ENCODE measurements around the gene WDFY4. TPM values are rescaled to one million over a fixed set of nuclear protein-coding genes. Genes with fewer than 3 reads are reported as not detected.

WDFY4 gene
- total and polyA plus RNA-seq, 4 donors = 4.6 to 26.9 (median 13.5) TPM

GRCh38 chr10:48896756-48897440 lies 212.2 kb downstream of the WDFY4 start:
- Histone ChIP-seq H3K27ac (ENCODE audit: low read depth in 1 of 2, low read length in 1 of 2) (peak overlapping the region in 1 of 2 donors; percentile 13), H3K36me3 (ENCODE audit: control insufficient read depth in 4 of 4, insufficient read depth in 4 of 4, low read length in 4 of 4) (no peaks in the 10 kb centered on the region), H3K27me3 (ENCODE audit: control insufficient read depth in 3 of 3, insufficient read depth in 3 of 3, low read length in 2 of 3) (no peaks in the 10 kb centered on the region), H3K4me1 (ENCODE audit: control insufficient read depth in 5 of 5, insufficient read depth in 5 of 5, low read length in 5 of 5) (peaks cover 0 to 28% (median 7%) of the 10 kb centered on the region in 5 donors), H3K9ac (ENCODE audit: insufficient read depth in 1 of 2, low read length in 2 of 2) (no peak overlapping the region), H3K4me3 (no peak overlapping the region), H3K9me3 (ENCODE audit: control insufficient read depth in 4 of 4, insufficient read depth in 3 of 4, low read length in 3 of 4) (peaks cover 0 to under 1% (median 0%) of the 10 kb centered on the region in 4 donors)
- WGBS, 2 donors = 85 to 90% methylated on average over 13 of the region's 13 CpGs
- no peak for ATAC-seq (ENCODE audit: insufficient read depth, low FRiP score)
- no peak for DNase-seq
- TF ChIP-seq CTCF (IDR thresholded peaks at IDR 0.05; ENCODE audit: control extremely low read depth, extremely low read depth) = no peak

DNA sequence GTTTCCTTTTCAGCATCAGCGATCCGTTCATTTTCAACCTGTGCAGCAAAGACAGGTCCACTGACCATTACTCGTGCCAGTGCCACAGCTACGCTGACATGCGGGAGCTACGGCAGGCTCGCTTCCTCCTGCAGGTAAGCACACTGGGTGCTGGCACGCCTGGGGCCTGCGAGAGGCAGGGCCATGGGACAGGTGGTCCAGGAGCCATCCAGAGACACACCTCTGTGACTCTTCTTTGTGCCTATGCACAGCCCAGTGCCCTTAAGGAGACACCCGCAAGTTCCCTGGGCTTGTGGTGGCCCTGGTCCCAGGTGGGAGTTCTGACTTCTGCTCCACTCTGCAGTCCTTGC lies 212.7 kb downstream of the WDFY4 start:
- H3K9ac ChIP-seq (ENCODE audit: insufficient read depth in 1 of 2, low read length in 2 of 2) = no peak overlapping the region
- 95 to 97% methylated on average over 10 of the region's 10 CpGs for WGBS, 2 donors
- peaks cover 0 to 2% (median 0%) of the 10 kb centered on the region in 4 donors for H3K9me3 ChIP-seq (ENCODE audit: control insufficient read depth in 4 of 4, insufficient read depth in 3 of 4, low read length in 3 of 4)
- no peak overlapping the region for H3K27ac ChIP-seq (ENCODE audit: low read depth in 1 of 2, low read length in 1 of 2)
- H3K27me3 ChIP-seq (ENCODE audit: control insufficient read depth in 3 of 3, insufficient read depth in 3 of 3, low read length in 2 of 3) = no peaks in the 10 kb centered on the region
- no peaks in the 10 kb centered on the region for H3K36me3 ChIP-seq (ENCODE audit: control insufficient read depth in 4 of 4, insufficient read depth in 4 of 4, low read length in 4 of 4)
- TF ChIP-seq CTCF (IDR thresholded peaks at IDR 0.05; ENCODE audit: control extremely low read depth, extremely low read depth) = no peak
- peaks cover 0 to 23% (median 7%) of the 10 kb centered on the region in 5 donors for H3K4me1 ChIP-seq (ENCODE audit: control insufficient read depth in 5 of 5, insufficient read depth in 5 of 5, low read length in 5 of 5)
- no peak overlapping the region for H3K4me3 ChIP-seq
- ATAC-seq (ENCODE audit: insufficient read depth, low FRiP score) (no peak), DNase-seq (no peak)

DNA sequence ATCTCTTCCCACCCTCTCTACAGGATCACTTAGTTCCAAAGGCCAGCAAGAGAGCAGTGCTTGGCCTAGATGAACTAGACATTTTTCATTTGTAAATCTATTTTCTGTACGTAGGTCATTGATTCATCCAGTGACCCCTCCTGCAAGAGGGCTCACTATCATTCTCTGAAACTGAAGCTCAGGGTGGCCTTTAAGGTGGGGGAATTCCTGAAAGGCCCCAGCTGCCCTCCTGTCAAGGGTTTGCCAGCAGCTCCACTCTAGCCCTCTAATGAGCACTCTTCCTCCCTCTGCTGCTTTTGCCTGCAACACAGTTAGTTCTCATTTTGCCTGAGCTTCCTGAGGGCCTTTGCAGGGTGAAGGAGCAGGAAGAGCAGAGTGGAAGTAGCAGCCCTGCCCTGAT lies 213.8 kb downstream of the WDFY4 start:
- Histone ChIP-seq H3K4me1 (ENCODE audit: control insufficient read depth in 5 of 5, insufficient read depth in 5 of 5, low read length in 5 of 5) (peaks cover 0 to 22% (median 7%) of the 10 kb centered on the region in 5 donors), H3K36me3 (ENCODE audit: control insufficient read depth in 4 of 4, insufficient read depth in 4 of 4, low read length in 4 of 4) (no peaks in the 10 kb centered on the region), H3K9me3 (ENCODE audit: control insufficient read depth in 4 of 4, insufficient read depth in 3 of 4, low read length in 3 of 4) (peaks cover 0 to 2% (median 0%) of the 10 kb centered on the region in 4 donors), H3K27me3 (ENCODE audit: control insufficient read depth in 3 of 3, insufficient read depth in 3 of 3, low read length in 2 of 3) (no peaks in the 10 kb centered on the region), H3K4me3 (no peak overlapping the region), H3K27ac (ENCODE audit: low read depth in 1 of 2, low read length in 1 of 2) (no peak overlapping the region), H3K9ac (ENCODE audit: insufficient read depth in 1 of 2, low read length in 2 of 2) (no peak overlapping the region)
- TF ChIP-seq CTCF (IDR thresholded peaks at IDR 0.05; ENCODE audit: control extremely low read depth, extremely low read depth) = no peak
- WGBS, 2 donors = 91% methylated on average over 1 of the region's 1 CpG
- DNase-seq (no peak), ATAC-seq (ENCODE audit: insufficient read depth, low FRiP score) (no peak)

DNA sequence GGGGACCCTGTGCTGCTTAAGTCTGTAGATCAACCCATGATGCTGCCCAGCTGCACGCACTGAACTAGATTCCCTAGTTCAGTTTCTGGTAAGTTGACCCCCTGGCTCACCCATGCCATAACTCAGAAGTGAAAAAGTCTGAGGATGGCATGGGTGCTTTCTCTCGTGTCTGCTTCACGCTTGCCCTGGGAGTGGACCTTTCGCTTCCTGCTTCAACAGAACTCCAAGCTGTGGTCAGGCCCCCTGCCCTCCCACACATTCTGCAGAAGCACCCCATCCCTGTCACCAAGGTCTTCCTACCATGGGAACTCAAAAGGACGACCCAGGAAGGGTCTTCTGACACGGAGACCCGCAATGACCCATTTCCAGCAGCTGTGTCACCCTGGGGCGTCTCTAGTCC lies 215.1 kb downstream of the WDFY4 start:
- Histone ChIP-seq H3K27ac (ENCODE audit: low read depth in 1 of 2, low read length in 1 of 2) (no peak overlapping the region), H3K4me1 (ENCODE audit: control insufficient read depth in 5 of 5, insufficient read depth in 5 of 5, low read length in 5 of 5) (peaks cover 0 to 18% (median 7%) of the 10 kb centered on the region in 5 donors), H3K27me3 (ENCODE audit: control insufficient read depth in 3 of 3, insufficient read depth in 3 of 3, low read length in 2 of 3) (no peaks in the 10 kb centered on the region), H3K4me3 (no peak overlapping the region), H3K9ac (ENCODE audit: insufficient read depth in 1 of 2, low read length in 2 of 2) (no peak overlapping the region), H3K36me3 (ENCODE audit: control insufficient read depth in 4 of 4, insufficient read depth in 4 of 4, low read length in 4 of 4) (no peaks in the 10 kb centered on the region), H3K9me3 (ENCODE audit: control insufficient read depth in 4 of 4, insufficient read depth in 3 of 4, low read length in 3 of 4) (peaks cover 0 to 2% (median 0%) of the 10 kb centered on the region in 4 donors)
- ATAC-seq (ENCODE audit: insufficient read depth, low FRiP score) (no peak), DNase-seq (no peak)
- WGBS, 2 donors = 81 to 82% methylated on average over 8 of the region's 8 CpGs
- TF ChIP-seq CTCF (IDR thresholded peaks at IDR 0.05; ENCODE audit: control extremely low read depth, extremely low read depth) = no peak

Measured in lung (tissue), 12 donors.